Esophagus muscularis mucosa (tissue), 2 donors: ENCODE results near the gene PAQR4.

Source experiments
- EP300 ChIP-seq: sonication (generic); formaldehyde crosslinking; IDR thresholded peaks from one replicate; pipeline ENCODE4 v1.6.1; 2017; ENCODE audit warnings: antibody characterized with exemption
- POLR2A ChIP-seq: fragments of 450-650 bp; IDR thresholded peaks from one replicate; pipeline ENCODE4 v1.6.1; 2017; ENCODE audit warnings: antibody characterized with exemption, moderate library complexity, mild to moderate bottlenecking, low read depth

DNA sequence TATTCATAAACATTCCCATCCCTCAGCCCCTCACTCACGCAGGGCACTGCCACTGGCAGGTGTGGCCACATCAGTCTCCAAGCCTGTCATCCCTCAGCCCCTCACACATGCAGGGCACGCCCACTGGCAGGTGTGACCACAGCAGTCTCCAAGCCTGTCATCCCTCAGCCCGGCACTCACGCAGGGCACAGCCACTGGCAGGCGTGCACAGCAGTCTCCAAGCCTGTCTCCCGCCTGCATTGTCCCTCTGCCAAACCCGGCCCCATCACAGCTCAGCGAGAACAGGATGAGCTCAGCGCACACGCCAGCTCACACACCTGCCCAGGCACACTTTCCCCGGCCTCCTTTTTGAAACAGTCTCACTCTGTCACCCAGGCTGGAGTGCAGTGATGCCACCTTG is 16.5 kb upstream of the PAQR4 start:
- TF ChIP-seq POLR2A (no peak), EP300 (no peak)
